Measurements from ENCODE around the gene HYAL1. TPM values are rescaled to one million over a fixed set of nuclear protein-coding genes. Genes with fewer than 3 reads are reported as not detected.
A peak's percentile ranks its signal among the peaks of the same experiment; 100 is the strongest.

Gene HYAL1
- total and polyA plus RNA-seq, 9 donors: 1.8 to 9.3 (median 3.5) TPM

- Histone ChIP-seq H3K27ac (no peak overlapping the region), H3K4me3 (no peak overlapping the region), H3K9me3 (no peaks in the 10 kb centered on the region), H3K27me3 (no peaks in the 10 kb centered on the region), H3K36me3 (no peaks in the 10 kb centered on the region), H3K4me1 (ENCODE audit: insufficient read depth) (peaks cover 9% of the 10 kb centered on the region)
- 83 to 88% (median 85%) methylated on average over 11 of the region's 11 CpGs for WGBS, 3 donors
- TF ChIP-seq POLR2A (IDR thresholded peaks at IDR 0.05) (no peak), EP300 (IDR thresholded peaks at IDR 0.05) (no peak)
- no peak for DNase-seq
- intact Hi-C loops (cut with DNase I): loop anchor here in 1 of 4 donors (10.0 kb wide), 1 partner anchor 61 kb away; the partner anchor contains the start of gene SEMA3B
These were observed 22.3 kb upstream of the HYAL1 start for GRCh38 chr3:50325497-50326181.

DNA sequence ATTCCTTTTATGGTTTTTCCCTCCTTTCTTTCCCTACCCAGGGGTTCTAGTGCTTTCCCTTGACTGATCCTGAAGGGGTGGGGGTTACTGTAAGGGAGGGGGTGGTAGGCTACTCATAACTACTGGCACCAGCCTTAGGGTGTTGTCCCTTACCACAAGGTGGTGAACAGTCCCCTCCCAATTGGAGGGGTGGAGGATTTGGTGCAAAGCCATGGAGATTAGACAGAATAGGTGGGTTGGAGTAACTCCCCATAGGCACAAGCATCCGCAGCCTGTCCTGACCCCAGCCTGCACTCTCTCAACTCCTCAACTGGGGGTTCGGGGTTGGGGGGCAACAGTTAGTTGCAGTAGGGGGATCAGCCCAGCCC, 21.7 kb upstream of the HYAL1 start:
- H3K4me1 ChIP-seq (ENCODE audit: insufficient read depth): peaks cover 15% of the 10 kb centered on the region
- no peak for DNase-seq

GRCh38 chr3:50324351-50325112, 21.2 kb upstream of the HYAL1 start:
- Histone ChIP-seq H3K27ac (peak overlapping the region in 1 of 2 donors; percentile 95), H3K9me3 (no peaks in the 10 kb centered on the region), H3K4me1 (ENCODE audit: insufficient read depth) (peaks cover 20% of the 10 kb centered on the region), H3K36me3 (no peaks in the 10 kb centered on the region), H3K27me3 (no peaks in the 10 kb centered on the region), H3K4me3 (no peak overlapping the region)
- no peak for TF ChIP-seq EP300 (IDR thresholded peaks at IDR 0.05)
- peak; percentile 41 to 70 (median 64) for TF ChIP-seq CTCF (IDR thresholded peaks at IDR 0.05)
- peak; percentile 59 to 80 (median 72) for DNase-seq
- 50 to 53% (median 50%) methylated on average over 4 of the region's 4 CpGs for WGBS, 3 donors
- intact Hi-C loops (cut with DNase I): loop anchor here in 1 of 4 donors (10.0 kb wide), 1 partner anchor 60 kb away; the partner anchor contains the start of gene SEMA3B

More for the DNA sequence above, 21.7 kb upstream of the HYAL1 start:
- 73 to 83% (median 81%) methylated on average over 2 of the region's 2 CpGs for WGBS, 3 donors
- no peak overlapping the region for H3K27ac ChIP-seq
- no peaks in the 10 kb centered on the region for H3K36me3 ChIP-seq
- TF ChIP-seq EP300 (IDR thresholded peaks at IDR 0.05): no peak
- H3K9me3 ChIP-seq: no peaks in the 10 kb centered on the region
- H3K27me3 ChIP-seq: no peaks in the 10 kb centered on the region
- no peak overlapping the region for H3K4me3 ChIP-seq
- intact Hi-C loops (cut with DNase I): loop anchor here in 1 of 4 donors (10.0 kb wide), 1 partner anchor 60 kb away; the partner anchor contains the start of gene SEMA3B

DNA sequence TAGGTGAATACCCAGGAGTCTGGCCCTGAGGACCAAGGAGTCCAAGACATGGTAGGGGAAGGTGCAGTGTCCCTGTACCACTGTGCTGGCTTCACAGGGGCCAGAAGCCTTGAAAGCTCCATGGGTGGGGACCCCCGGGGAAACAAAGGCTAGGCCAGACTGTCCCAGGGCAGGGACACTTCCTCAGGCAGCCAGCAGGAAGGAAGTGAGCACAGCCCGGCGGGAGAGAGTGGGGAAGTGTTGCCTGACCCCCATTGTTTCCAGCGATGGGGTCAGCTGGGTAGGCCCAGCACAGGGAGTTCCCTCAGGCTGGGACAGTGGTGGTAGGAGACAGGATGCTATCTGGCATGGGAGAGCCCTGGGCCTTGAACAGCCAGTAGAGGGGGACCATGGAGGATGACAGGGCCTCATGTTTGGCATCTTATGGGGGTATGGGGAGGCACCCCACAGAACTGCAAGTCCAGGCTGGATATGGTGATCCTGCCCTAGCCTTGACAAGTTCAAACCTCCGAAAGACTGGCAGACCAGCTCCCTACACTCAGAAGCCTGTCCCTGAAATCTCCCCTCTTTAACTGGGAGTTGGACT, 20.3 kb upstream of the HYAL1 start:
- WGBS, 3 donors: 69 to 77% (median 69%) methylated on average over 5 of the region's 5 CpGs
- Histone ChIP-seq H3K9me3 (no peaks in the 10 kb centered on the region), H3K4me1 (ENCODE audit: insufficient read depth) (peaks cover 24% of the 10 kb centered on the region), H3K27me3 (no peaks in the 10 kb centered on the region), H3K27ac (peak overlapping the region in 1 of 2 donors; percentile 95), H3K4me3 (no peak overlapping the region), H3K36me3 (no peaks in the 10 kb centered on the region)
- intact Hi-C loops (cut with DNase I): loop anchor here in 1 of 4 donors (10.0 kb wide), 1 partner anchor 59 kb away; the partner anchor contains the start of gene SEMA3B
- no peak for TF ChIP-seq EP300 (IDR thresholded peaks at IDR 0.05)
- no peak for TF ChIP-seq POLR2A (IDR thresholded peaks at IDR 0.05)
- TF ChIP-seq CTCF (IDR thresholded peaks at IDR 0.05): no peak
- DNase-seq: peak in 2 of 5 donors; percentile 44 to 48

DNA sequence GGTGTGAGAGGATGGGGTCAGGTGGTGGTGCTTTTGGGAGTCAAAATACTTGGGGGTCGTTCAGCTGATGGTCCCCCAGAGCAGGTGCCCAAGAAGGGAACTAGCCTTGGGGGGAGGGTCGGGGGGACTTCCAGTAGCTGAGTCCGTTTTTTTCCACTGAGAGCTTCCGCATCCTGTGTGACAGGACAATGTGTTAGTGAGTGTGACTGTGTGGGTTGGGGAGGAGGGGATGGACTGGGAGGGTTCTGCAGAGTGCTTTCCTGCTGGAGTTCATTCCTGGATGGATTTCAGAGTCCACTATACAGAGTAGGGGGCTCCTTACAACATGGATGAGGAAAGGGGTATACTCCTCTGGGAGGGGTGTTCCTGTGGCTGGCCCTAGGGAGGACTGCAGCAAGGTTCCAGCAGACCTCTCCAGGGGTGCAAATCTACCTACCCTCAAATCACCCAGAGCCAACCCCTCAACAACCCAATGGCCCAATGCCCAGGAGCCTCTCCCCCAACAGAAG, 19.8 kb upstream of the HYAL1 start:
- H3K27ac ChIP-seq: peak overlapping the region; percentile 71 to 95
- H3K27me3 ChIP-seq: no peaks in the 10 kb centered on the region
- 33 to 40% (median 34%) methylated on average over 4 of the region's 4 CpGs for WGBS, 3 donors
- DNase-seq: peak in 1 of 5 donors; percentile 58
- no peak for TF ChIP-seq EP300 (IDR thresholded peaks at IDR 0.05)
- no peak for TF ChIP-seq POLR2A (IDR thresholded peaks at IDR 0.05)
- no peak for TF ChIP-seq CTCF (IDR thresholded peaks at IDR 0.05)
- no peak overlapping the region for H3K4me3 ChIP-seq
- intact Hi-C loops (cut with DNase I): loop anchor here in 1 of 4 donors (10.0 kb wide), 1 partner anchor 58 kb away; the partner anchor contains the start of gene SEMA3B
- H3K9me3 ChIP-seq: no peaks in the 10 kb centered on the region
- H3K4me1 ChIP-seq (ENCODE audit: insufficient read depth): peaks cover 26% of the 10 kb centered on the region
- no peaks in the 10 kb centered on the region for H3K36me3 ChIP-seq
